H1 (cell line): ENCODE results near the gene RNF214. TPM values are rescaled to one million over a fixed set of nuclear protein-coding genes. Genes with fewer than 3 reads are reported as not detected.

Experiments
- CTCF ChIA-PET: fragments of 300-600 bp; sonication (Branson Sonifier 250); formaldehyde crosslinking; loops from one replicate; lab custom pipeline; 2021; ENCODE audit not compliant: partially characterized antibody; lab: Charles Lee
- POLR2A ChIA-PET: fragments of 300-600 bp; sonication (Branson Sonifier 250); formaldehyde crosslinking; loops from one replicate; lab custom pipeline; 2021; ENCODE audit warnings: inconsistent platforms; ENCODE audit not compliant: partially characterized antibody; lab: Charles Lee
- DNase-seq, 2 experiments: peaks; one replicate each; pipeline versions ENCODE4 v3.0.0 to v3.0.0-alpha.2; 2010 to 2022; ENCODE audit warnings: low spot score in 2 of 2, low read depth in 1 of 2, mixed read lengths in 1 of 2
- FAIRE-seq: peaks from 2 replicates; lab custom pipeline; 2011; peaks lifted over from hg19 to GRCh38; lab: Jason Lieb, UNC
- H2AFZ ChIP-seq: 2 replicates; pipeline ENCODE4 v1.8.1; 2012; ENCODE audit warnings: low read length, inconsistent platforms
- H2AK5ac ChIP-seq: 2 replicates; pipeline ENCODE4 v1.6.1; 2013; ENCODE audit warnings: low read depth, low read length
- H2BK120ac ChIP-seq: replicated peaks from 2 replicates; pipeline ENCODE3; 2013; ENCODE audit warnings: low read depth, low read length, inconsistent platforms
- H2BK12ac ChIP-seq: 2 replicates; pipeline ENCODE4 v1.6.1; 2013; ENCODE audit warnings: low read depth, low read length
- H2BK15ac ChIP-seq: 2 replicates; pipeline ENCODE4 v1.6.1; 2013; ENCODE audit warnings: low read length
- H2BK20ac ChIP-seq: 2 replicates; pipeline ENCODE4 v1.6.1; 2013; ENCODE audit warnings: low read length
- H2BK5ac ChIP-seq: 2 replicates; pipeline ENCODE4 v1.6.1; 2013; ENCODE audit warnings: low read depth, low read length
- H3K14ac ChIP-seq: 2 replicates; pipeline ENCODE4 v1.6.1; 2013; ENCODE audit warnings: inconsistent platforms; ENCODE audit not compliant: insufficient read length
- H3K18ac ChIP-seq: 2 replicates; pipeline ENCODE4 v1.6.1; 2013; ENCODE audit warnings: low read length; ENCODE audit errors: extremely low read depth
- H3K23ac ChIP-seq: 2 replicates; pipeline ENCODE4 v1.6.1; 2013; ENCODE audit warnings: inconsistent platforms; ENCODE audit not compliant: insufficient read length
- H3K23me2 ChIP-seq: 2 replicates; pipeline ENCODE4 v1.6.1; 2013; ENCODE audit warnings: low read depth, low read length
- H3K27ac ChIP-seq: 2 replicates; pipeline ENCODE4 v1.6.1; 2011; ENCODE audit warnings: low read depth, low read length, inconsistent platforms
- H3K27me3 ChIP-seq, 4 experiments: replicated peaks in 1 of 4; 1 replicate in 1 of 4; 2 replicates in 3 of 4; pipeline versions ENCODE4 v1.6.1 to v1.8.1; 2011 to 2013; ENCODE audit warnings: low read length in 3 of 4, mild to moderate bottlenecking in 3 of 4, inconsistent platforms in 2 of 4, mixed read lengths in 2 of 4, moderate library complexity in 1 of 4; ENCODE audit not compliant: control insufficient read depth in 3 of 4, insufficient read depth in 3 of 4; ENCODE audit errors: extremely low read depth in 1 of 4
- H3K36me3 ChIP-seq, 4 experiments: 2 replicates each; pipeline versions ENCODE4 v1.6.1 to v1.8.1; 2011 to 2013; ENCODE audit warnings: mild to moderate bottlenecking in 4 of 4, low read length in 3 of 4, moderate library complexity in 2 of 4, control low read depth in 1 of 4, inconsistent platforms in 1 of 4; ENCODE audit not compliant: insufficient read depth in 4 of 4, control insufficient read depth in 2 of 4
- H3K4ac ChIP-seq: replicated peaks from 2 replicates; pipeline ENCODE3; 2013; ENCODE audit warnings: low read length, low read depth, mixed read lengths, inconsistent platforms; ENCODE audit not compliant: insufficient read length
- H3K4me1 ChIP-seq, 4 experiments: replicated peaks in 1 of 4; 1 replicate in 1 of 4; 2 replicates in 3 of 4; pipeline versions ENCODE4 v1.6.1 to v1.8.1; 2011 to 2013; ENCODE audit warnings: low read length in 3 of 4, inconsistent platforms in 2 of 4, mixed read lengths in 1 of 4; ENCODE audit not compliant: insufficient read depth in 4 of 4, control insufficient read depth in 3 of 4
- H3K4me2 ChIP-seq, 2 experiments: 2 replicates each; pipeline versions ENCODE4 v1.6.1 to v1.8.1; 2011 to 2013; ENCODE audit warnings: low read depth in 2 of 2, low read length in 2 of 2, control low read depth in 1 of 2, inconsistent platforms in 1 of 2, mild to moderate bottlenecking in 1 of 2; ENCODE audit not compliant: insufficient read depth in 1 of 2
- H3K4me3 ChIP-seq, 4 experiments: fragments of 200-600, 300-600 bp in 1 of 4; sonication (generic), shearing (Covaris generic), sonication (Bioruptor Twin) in 1 of 4; 2 replicates each; pipeline versions ENCODE4 v1.5.1 to v1.8.1; 2011 to 2016; ENCODE audit warnings: low read length in 4 of 4, low read depth in 3 of 4, control low read depth in 2 of 4, inconsistent platforms in 2 of 4, mild to moderate bottlenecking in 2 of 4, mixed read lengths in 1 of 4, moderate library complexity in 1 of 4; ENCODE audit not compliant: insufficient read depth in 2 of 4; ENCODE audit errors: extremely low read depth in 1 of 4
- H3K56ac ChIP-seq: replicated peaks from 2 replicates; pipeline ENCODE3; 2013; ENCODE audit warnings: low read depth, mild to moderate bottlenecking, mixed read lengths, low read length, inconsistent platforms; ENCODE audit not compliant: insufficient read length
- H3K79me1 ChIP-seq: 2 replicates; pipeline ENCODE4 v1.6.1; 2013; ENCODE audit warnings: low read depth, low read length, control low read depth
- H3K79me2 ChIP-seq, 2 experiments: 2 replicates each; pipeline versions ENCODE4 v1.6.1 to v1.8.1; 2012 to 2013; ENCODE audit warnings: low read length in 2 of 2, mild to moderate bottlenecking in 2 of 2, inconsistent platforms in 1 of 2; ENCODE audit not compliant: insufficient read depth in 2 of 2, control insufficient read depth in 1 of 2
- H3K9ac ChIP-seq, 4 experiments: replicated peaks in 1 of 4; 1 replicate in 1 of 4; 2 replicates in 3 of 4; pipeline versions ENCODE4 v1.6.1 to v1.8.1; 2011 to 2013; ENCODE audit warnings: low read depth in 3 of 4, low read length in 3 of 4, control low read depth in 2 of 4, mild to moderate bottlenecking in 2 of 4, moderate library complexity in 2 of 4, inconsistent platforms in 1 of 4; ENCODE audit errors: extremely low read depth in 1 of 4
- H3K9me3 ChIP-seq, 2 experiments: 2 replicates each; pipeline versions ENCODE4 v1.6.1 to v1.8.1; 2012 to 2013; ENCODE audit warnings: mild to moderate bottlenecking in 2 of 2, moderate library complexity in 2 of 2, control low read depth in 1 of 2, inconsistent platforms in 1 of 2, low read depth in 1 of 2, low read length in 1 of 2, mixed read lengths in 1 of 2; ENCODE audit not compliant: insufficient read depth in 2 of 2
- H4K20me1 ChIP-seq, 2 experiments: replicated peaks in 1 of 2; 2 replicates each; pipeline versions ENCODE3 to v1.8.1; 2011 to 2013; ENCODE audit warnings: inconsistent platforms in 2 of 2, low read length in 2 of 2, mild to moderate bottlenecking in 1 of 2; ENCODE audit not compliant: insufficient read depth in 2 of 2, control insufficient read depth in 1 of 2
- H4K5ac ChIP-seq: 2 replicates; pipeline ENCODE4 v1.6.1; 2013; ENCODE audit warnings: low read length, low read depth, mixed read lengths, inconsistent platforms; ENCODE audit not compliant: insufficient read length
- H4K8ac ChIP-seq: 2 replicates; pipeline ENCODE4 v1.8.0; 2013; ENCODE audit warnings: mild to moderate bottlenecking, moderate library complexity, low read length, inconsistent platforms; ENCODE audit not compliant: insufficient read depth; ENCODE audit errors: extremely low read depth
- H4K91ac ChIP-seq: replicated peaks from 2 replicates; pipeline ENCODE3; 2013; ENCODE audit warnings: low read length, mixed read lengths, inconsistent platforms; ENCODE audit not compliant: insufficient read length
- CTCF ChIP-seq, 3 experiments: IDR thresholded peaks; 1 replicate in 2 of 3; 2 replicates in 1 of 3; pipeline versions ENCODE4 v1.5.1 to v1.6.1; 2011; ENCODE audit warnings: low read length in 3 of 3, mild to moderate bottlenecking in 3 of 3, inconsistent platforms in 2 of 3, low read depth in 1 of 3, moderate library complexity in 1 of 3; ENCODE audit not compliant: insufficient read depth in 1 of 3; ENCODE audit errors: control extremely low read depth in 1 of 3
- POLR2A ChIP-seq, 2 experiments: IDR thresholded peaks; 1 replicate in 1 of 2; 2 replicates in 1 of 2; pipeline ENCODE4 v1.6.1; 2011; ENCODE audit warnings: low read depth in 2 of 2, low read length in 2 of 2, mild to moderate bottlenecking in 2 of 2; ENCODE audit errors: control extremely low read depth in 1 of 2
- POLR2AphosphoS5 ChIP-seq: IDR thresholded peaks from 2 replicates; pipeline ENCODE4 v1.6.1; 2011; ENCODE audit warnings: low read depth, low read length
- RAD21 ChIP-seq, 2 experiments: IDR thresholded peaks in 1 of 2; conservative IDR thresholded peaks in 1 of 2; 2 replicates each; pipeline ENCODE4 v1.6.1; 2011; ENCODE audit warnings: low read depth in 2 of 2, low read length in 2 of 2, improper control_type of control experiment in 1 of 2, inconsistent platforms in 1 of 2, mild to moderate bottlenecking in 1 of 2, moderate library complexity in 1 of 2
- RBBP5 ChIP-seq: IDR thresholded peaks from 2 replicates; pipeline ENCODE4 v1.7.1; 2012; ENCODE audit warnings: low read depth, mild to moderate bottlenecking, inconsistent platforms, low read length, moderate library complexity, borderline replicate concordance
- WGBS, 2 experiments: shearing (Covaris generic) in 1 of 2; methylation state at CpG; one replicate each; pipeline versions ENCODE4 v1.1.6 to v1.1.7; 2013 to 2015; ENCODE audit warnings: low lambda C conversion rate in 2 of 2, mixed read lengths in 2 of 2, inconsistent platforms in 1 of 2, low coverage in 1 of 2, missing lambda C conversion rate in 1 of 2; ENCODE audit not compliant: insufficient replicate concordance in 2 of 2, insufficient coverage in 1 of 2, insufficient read length in 1 of 2; ENCODE audit errors: extremely low coverage in 1 of 2, missing lambda C conversion rate in 1 of 2; 5-methylcytosine and 5-hydroxymethylcytosine counted together
- polyA plus RNA-seq, 7 experiments: library from polyadenylated mRNA; depleted of rRNA in 3 of 7; stranded (reverse) in 5 of 7; unstranded in 2 of 7; fragments of >200 nt in 5 of 7; fragments of 200-250 nt in 2 of 7; gene quantifications; 1 replicate in 5 of 7; 2 replicates in 1 of 7; 4 replicates in 1 of 7; pipeline versions ENCODE4 v1.2.1 to v1.2.3, GENCODE V29; 2011 to 2013; ENCODE audit warnings: missing spikeins in 2 of 7, mixed read lengths in 2 of 7
- total RNA-seq: library from RNA; stranded (reverse); fragmentation: NEBNext Ultra II Directional; extraction: Animal tissue kit (Norgen Biotek cat#: 25700); gene quantifications from 2 replicates; pipeline ENCODE4 v1.2.1, GENCODE V29; 2021

Gene RNF214
- total and polyA plus RNA-seq, 2 of the 8 experiments (the other 6 are each of a cell fraction or from before 2014, with no cell fraction given) = 34.9 to 35.6 TPM

GRCh38 chr11:117205211-117205818 is 27.2 kb upstream of the RNF214 start:
- H3K18ac ChIP-seq = no peak overlapping the region
- peaks cover 2 to 8% (median 5%) of the 10 kb centered on the region in 4 experiments; a peak in 3 of 8 replicates for H3K36me3 ChIP-seq
- H3K14ac ChIP-seq = no peak overlapping the region
- H3K9me3 ChIP-seq = no peaks in the 10 kb centered on the region
- H3K4me2 ChIP-seq = no peak overlapping the region
- H2AFZ ChIP-seq = no peak overlapping the region
- no peak overlapping the region for H2BK5ac ChIP-seq
- no peaks in the 10 kb centered on the region; the same call in 1 of the 2 replicates for H3K79me1 ChIP-seq
- H2BK12ac ChIP-seq = no peak overlapping the region
- ChIA-PET POLR2A (interaction anchor here (0.9 to 10.3 kb wide), 5 partner anchors 9 to 61 kb away, joined by 3 to 153 read pairs (median 4); partner anchors contain the start of genes PAFAH1B2 and SIDT2), CTCF (interaction anchor here (0.7 to 18.7 kb wide), 6 partner anchors 9 to 32 kb away, joined by 3 to 449 read pairs (median 4); partner anchors contain the start of genes PCSK7, RNF214 and SIDT2)
- DNase-seq = peak in 1 of 2 experiments; percentile 56
- peak; percentile 85 for FAIRE-seq
- 88% methylated on average over 11 of the region's 11 CpGs; no CpG with 5 or more reads in 1 of the 2 experiments for WGBS, 2 experiments
- no peak overlapping the region for H3K23ac ChIP-seq
- H3K4me1 ChIP-seq = peaks cover 0 to 12% (median 8%) of the 10 kb centered on the region in 4 experiments; a peak in 6 of 7 replicates
- no peak overlapping the region for H3K4me3 ChIP-seq
- no peak overlapping the region for H3K27ac ChIP-seq
- no peak overlapping the region for H4K5ac ChIP-seq
- no peak overlapping the region for H2BK20ac ChIP-seq
- no peaks in the 10 kb centered on the region; a peak in 1 of 7 replicates for H3K27me3 ChIP-seq
- H3K23me2 ChIP-seq = no peaks in the 10 kb centered on the region
- TF ChIP-seq RBBP5 (no peak), RAD21 (IDR thresholded peaks at IDR 0.05 in 1 of 2, conservative IDR thresholded peaks at IDR 0.05 in 1 of 2; ENCODE audit: low read depth in 2 of 2, low read length in 2 of 2) (peak in 1 of 2 experiments; percentile 29; a peak in 2 of 4 replicates), POLR2A (IDR thresholded peaks at IDR 0.05; ENCODE audit: control extremely low read depth in 1 of 2, low read depth in 2 of 2, low read length in 2 of 2) (peak in 1 of 2 experiments; percentile 54; a peak in 2 of 3 replicates), POLR2AphosphoS5 (peak; percentile 67), CTCF (IDR thresholded peaks at IDR 0.05; ENCODE audit: control extremely low read depth in 1 of 3, insufficient read depth in 1 of 3, low read depth in 1 of 3, low read length in 3 of 3) (peak; percentile 9 to 27 (median 12); a peak in 3 of 4 replicates)
- TF ChIP-seq, all 59 proteins: peak for 4
- H3K4ac ChIP-seq = no peak overlapping the region
- H3K56ac ChIP-seq = no peak overlapping the region
- no peaks in the 10 kb centered on the region for H4K20me1 ChIP-seq
- no peak overlapping the region for H4K8ac ChIP-seq
- peaks cover 0 to 11% of the 10 kb centered on the region in 2 experiments; a peak in 1 of 4 replicates for H3K79me2 ChIP-seq
- H2BK15ac ChIP-seq = no peak overlapping the region
- no peak overlapping the region for H2BK120ac ChIP-seq
- H2AK5ac ChIP-seq = no peak overlapping the region
- no peak overlapping the region for H3K9ac ChIP-seq
- no peak overlapping the region for H4K91ac ChIP-seq
